ENCODE results near the gene ELAVL3.

Gene ELAVL3

DNA sequence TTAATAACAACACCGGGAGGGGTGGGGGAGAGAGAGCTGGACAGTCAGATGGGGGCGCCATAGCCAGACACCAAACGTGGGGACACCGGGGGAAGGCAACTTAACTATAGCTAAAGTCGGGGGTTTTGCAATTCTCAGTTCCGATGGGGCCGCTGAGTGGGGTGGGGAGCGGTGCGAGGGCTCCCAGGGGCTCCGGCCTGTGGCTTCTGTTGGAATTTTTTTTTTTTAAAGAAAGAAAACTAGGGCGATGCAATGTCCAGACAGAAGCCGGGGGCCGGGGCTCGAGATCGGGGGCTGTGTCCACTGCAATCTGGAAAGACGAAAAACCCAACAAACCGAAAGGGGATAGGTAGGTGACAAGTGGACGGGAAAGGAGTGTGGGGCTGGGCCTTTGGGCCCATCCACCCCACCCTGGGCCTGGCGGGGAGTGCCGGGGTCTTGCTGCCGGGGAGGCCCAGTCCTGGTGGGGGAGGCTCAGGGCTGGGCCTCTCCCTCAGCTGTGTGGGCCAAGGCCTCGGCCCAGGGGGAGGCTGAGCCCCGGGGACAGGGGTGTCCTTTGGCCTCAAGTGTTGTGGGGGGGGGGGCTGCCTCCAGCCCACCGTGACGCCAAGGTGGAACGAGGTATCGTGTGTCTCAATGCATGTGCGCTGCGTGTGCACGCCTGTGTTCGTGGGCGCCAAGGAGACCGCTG lies 28.1 kb downstream of the ELAVL3 start:
- TF ChIP-seq, protein P1, sequence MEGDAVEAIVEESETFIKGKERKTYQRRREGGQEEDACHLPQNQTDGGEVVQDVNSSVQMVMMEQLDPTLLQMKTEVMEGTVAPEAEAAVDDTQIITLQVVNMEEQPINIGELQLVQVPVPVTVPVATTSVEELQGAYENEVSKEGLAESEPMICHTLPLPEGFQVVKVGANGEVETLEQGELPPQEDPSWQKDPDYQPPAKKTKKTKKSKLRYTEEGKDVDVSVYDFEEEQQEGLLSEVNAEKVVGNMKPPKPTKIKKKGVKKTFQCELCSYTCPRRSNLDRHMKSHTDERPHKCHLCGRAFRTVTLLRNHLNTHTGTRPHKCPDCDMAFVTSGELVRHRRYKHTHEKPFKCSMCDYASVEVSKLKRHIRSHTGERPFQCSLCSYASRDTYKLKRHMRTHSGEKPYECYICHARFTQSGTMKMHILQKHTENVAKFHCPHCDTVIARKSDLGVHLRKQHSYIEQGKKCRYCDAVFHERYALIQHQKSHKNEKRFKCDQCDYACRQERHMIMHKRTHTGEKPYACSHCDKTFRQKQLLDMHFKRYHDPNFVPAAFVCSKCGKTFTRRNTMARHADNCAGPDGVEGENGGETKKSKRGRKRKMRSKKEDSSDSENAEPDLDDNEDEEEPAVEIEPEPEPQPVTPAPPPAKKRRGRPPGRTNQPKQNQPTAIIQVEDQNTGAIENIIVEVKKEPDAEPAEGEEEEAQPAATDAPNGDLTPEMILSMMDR (IDR thresholded peaks at IDR 0.05; ENCODE audit: low read depth, low read length, missing control alignments): peak; percentile 55
- in situ Hi-C loops (cut with HindIII; ENCODE audit: low pct_ligation_motif_present, low sequenced_read_pairs): no loop called here
- DNase-seq: no peak
- Histone ChIP-seq H3K36me3 (replicated peaks) (peaks cover 19% of the 10 kb centered on the region), H3K27ac (no peak overlapping the region), H3K27me3 (replicated peaks) (no peaks in the 10 kb centered on the region), H3K4me3 (ENCODE audit: low read depth, low read length) (no peak overlapping the region)

DNA sequence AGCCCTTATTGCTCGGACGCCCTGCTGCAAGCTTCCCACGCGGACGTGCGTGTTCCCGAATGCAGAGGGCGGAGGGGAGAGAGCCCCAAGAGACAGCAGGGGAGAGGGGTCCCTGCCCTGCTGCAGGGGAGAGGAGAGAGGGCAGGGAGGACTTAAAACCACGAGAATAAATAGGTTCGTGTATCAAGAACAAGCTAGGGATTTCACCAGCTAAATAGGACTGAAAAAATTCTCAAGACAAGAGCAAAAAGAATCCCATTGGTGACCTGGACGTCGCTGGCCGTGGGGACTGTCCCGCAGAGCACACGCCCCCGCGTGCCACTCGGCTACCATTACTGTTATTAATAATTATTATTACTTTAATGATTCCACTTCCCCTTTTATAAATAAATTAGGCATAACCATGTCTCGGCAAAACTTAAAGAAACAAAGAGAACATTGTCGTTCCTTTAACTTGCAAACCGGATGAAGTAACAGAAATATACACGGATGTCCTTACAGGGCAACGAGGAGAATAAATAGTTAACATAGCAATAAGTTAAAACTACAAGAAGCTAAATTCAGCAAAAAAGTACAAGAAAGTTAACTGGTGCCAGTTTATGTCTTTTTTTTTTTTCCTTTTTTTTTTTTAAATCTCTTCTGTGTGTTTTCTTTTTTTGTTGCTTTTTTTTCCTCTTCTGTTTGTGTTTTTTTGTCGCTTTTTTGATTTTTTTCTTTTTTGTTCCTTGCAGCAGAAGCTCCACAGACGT lies 28.8 kb downstream of the ELAVL3 start:
- no peaks in the 10 kb centered on the region for H3K27me3 ChIP-seq (replicated peaks)
- DNase-seq: no peak
- no peak overlapping the region for H3K27ac ChIP-seq
- TF ChIP-seq, protein P1 (IDR thresholded peaks at IDR 0.05; ENCODE audit: low read depth, low read length, missing control alignments): no peak
- H3K4me3 ChIP-seq (ENCODE audit: low read depth, low read length): peak overlapping the region; percentile 22
- in situ Hi-C loops (cut with HindIII; ENCODE audit: low pct_ligation_motif_present, low sequenced_read_pairs): no loop called here
- peaks cover 26% of the 10 kb centered on the region for H3K36me3 ChIP-seq (replicated peaks)

DNA sequence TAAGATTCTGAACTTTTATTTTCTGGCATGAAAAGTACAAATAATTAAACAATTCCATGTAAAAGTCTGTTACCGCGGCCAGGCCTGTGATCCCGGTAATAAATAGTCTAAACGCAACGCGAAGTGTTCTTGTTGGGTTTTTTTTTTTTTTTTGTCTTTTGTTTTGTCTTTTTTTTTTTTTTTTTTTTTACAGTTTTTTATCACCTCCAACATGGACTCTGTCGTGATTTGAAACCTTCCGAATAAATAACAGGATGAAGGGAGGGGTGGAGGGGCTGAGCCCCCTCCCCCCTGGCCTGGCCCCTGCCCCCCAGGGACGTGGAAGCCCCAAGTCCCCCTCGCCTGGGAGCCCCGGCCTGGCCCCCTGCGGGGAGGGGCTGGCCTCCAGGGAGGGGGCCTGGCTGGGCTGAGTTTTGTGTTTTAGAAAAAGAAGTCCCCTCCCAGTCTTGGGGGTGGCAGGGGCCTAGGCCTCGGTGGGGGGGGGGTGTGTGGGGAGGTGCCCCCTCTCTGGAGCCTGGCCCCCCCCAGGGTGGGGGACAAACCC lies 29.4 kb downstream of the ELAVL3 start:
- DNase-seq: no peak
- H3K27ac ChIP-seq: no peak overlapping the region
- no peak overlapping the region for H3K4me3 ChIP-seq (ENCODE audit: low read depth, low read length)
- peaks cover 28% of the 10 kb centered on the region for H3K36me3 ChIP-seq (replicated peaks)
- TF ChIP-seq, protein P1 (IDR thresholded peaks at IDR 0.05; ENCODE audit: low read depth, low read length, missing control alignments): no peak
- in situ Hi-C loops (cut with HindIII; ENCODE audit: low pct_ligation_motif_present, low sequenced_read_pairs): no loop called here
- no peaks in the 10 kb centered on the region for H3K27me3 ChIP-seq (replicated peaks)

DNA sequence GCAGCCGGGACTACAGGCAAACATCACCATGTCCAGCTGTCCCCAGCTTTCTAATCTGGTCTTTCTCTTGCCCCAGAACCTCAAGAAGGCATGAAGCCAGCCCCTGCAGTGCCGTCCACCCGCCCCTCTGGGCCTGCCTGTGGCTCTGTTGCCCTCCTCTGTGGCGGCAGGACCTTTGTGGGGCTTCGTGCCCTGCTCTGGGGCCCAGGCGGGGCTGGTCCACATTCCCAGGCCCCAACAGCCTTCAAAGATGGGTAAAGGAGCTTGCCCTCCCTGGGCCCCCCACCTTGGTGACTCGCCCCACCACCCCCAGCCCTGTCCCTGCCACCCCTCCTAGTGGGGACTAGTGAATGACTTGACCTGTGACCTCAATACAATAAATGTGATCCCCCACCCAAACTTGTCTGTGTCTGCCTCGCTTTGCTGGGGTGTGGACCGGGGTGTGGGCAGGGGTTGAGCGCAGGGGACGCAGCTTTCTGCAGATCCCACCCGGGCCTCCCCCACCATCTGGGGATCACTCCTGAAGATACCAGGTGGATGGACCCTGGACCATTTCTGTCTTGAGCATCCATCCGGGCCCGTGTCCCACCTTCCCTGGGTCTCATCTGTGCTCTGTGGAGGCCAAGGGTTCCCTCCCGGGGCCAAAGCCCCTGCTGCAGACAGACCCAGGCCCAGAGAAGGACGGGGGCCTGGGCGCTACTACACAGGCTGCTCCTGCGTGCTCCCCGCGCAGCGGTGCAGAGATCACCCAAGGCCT lies 30.1 kb downstream of the ELAVL3 start:
- TF ChIP-seq, protein P1 (IDR thresholded peaks at IDR 0.05; ENCODE audit: low read depth, low read length, missing control alignments): no peak
- Histone ChIP-seq H3K4me3 (ENCODE audit: low read depth, low read length) (no peak overlapping the region), H3K27ac (no peak overlapping the region), H3K36me3 (replicated peaks) (peaks cover 33% of the 10 kb centered on the region), H3K27me3 (replicated peaks) (no peaks in the 10 kb centered on the region)
- no peak for DNase-seq
- in situ Hi-C loops (cut with HindIII; ENCODE audit: low pct_ligation_motif_present, low sequenced_read_pairs): no loop called here

DNA sequence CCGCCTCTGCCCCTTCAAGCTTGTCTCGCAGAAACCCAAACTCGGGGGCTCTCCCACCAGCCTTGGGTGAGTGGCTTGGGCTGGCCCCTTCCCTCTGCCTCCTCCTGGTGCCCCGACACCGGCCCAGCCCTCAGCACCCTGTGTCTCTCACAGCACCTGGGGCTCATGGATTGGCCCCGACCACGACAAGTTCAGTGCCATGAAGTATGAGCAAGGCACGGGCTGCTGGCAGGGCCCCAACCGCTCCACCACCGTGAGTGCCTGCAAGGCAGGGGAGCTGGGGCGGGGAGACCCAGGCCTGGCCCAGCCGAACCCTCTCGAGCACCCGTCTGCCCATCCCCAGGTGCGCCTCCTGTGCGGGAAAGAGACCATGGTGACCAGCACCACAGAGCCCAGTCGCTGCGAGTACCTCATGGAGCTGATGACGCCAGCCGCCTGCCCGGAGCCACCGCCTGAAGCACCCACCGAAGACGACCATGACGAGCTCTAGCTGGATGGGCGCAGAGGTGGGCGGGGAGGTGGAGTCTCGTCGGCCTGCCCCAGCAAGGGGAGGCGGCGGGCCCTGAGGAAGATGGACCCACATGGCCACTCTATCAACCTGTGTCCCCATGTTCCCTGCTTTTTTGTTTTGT lies 31.8 kb downstream of the ELAVL3 start:
- Histone ChIP-seq H3K36me3 (replicated peaks) (peaks cover 43% of the 10 kb centered on the region), H3K27me3 (replicated peaks) (no peaks in the 10 kb centered on the region), H3K4me3 (ENCODE audit: low read depth, low read length) (no peak overlapping the region), H3K27ac (no peak overlapping the region)
- in situ Hi-C loops (cut with HindIII; ENCODE audit: low pct_ligation_motif_present, low sequenced_read_pairs): no loop called here
- TF ChIP-seq, protein P1 (IDR thresholded peaks at IDR 0.05; ENCODE audit: low read depth, low read length, missing control alignments): no peak
- DNase-seq: no peak
